Astrocyte of the spinal cord (primary cell): Measurements from ENCODE around the gene KAZALD1.
A peak's percentile ranks its signal among the peaks of the same experiment; 100 is the strongest.

Source experiments
- DNase-seq: peaks from one replicate; pipeline ENCODE4 v3.0.0; 2011; ENCODE audit warnings: low read depth, low spot score
- H3K4me3 ChIP-seq: 2 replicates; pipeline ENCODE4 v1.5.1; 2011; ENCODE audit warnings: low read depth, mild to moderate bottlenecking, low read length, moderate library complexity
- CTCF ChIP-seq: IDR thresholded peaks from 2 replicates; pipeline ENCODE4 v1.5.1; 2012; ENCODE audit warnings: low read depth, mild to moderate bottlenecking, low read length, inconsistent platforms
- in situ Hi-C: cut with HindIII; loops from 2 replicates; pipeline ENCODE4 v1.10.0; 2017; ENCODE audit warnings: low sequenced_read_pairs

Gene KAZALD1

GRCh38 chr10:101041252-101041761 lies 20.5 kb upstream of the KAZALD1 start:
- H3K4me3 ChIP-seq = no peak overlapping the region
- peak; percentile 90 for DNase-seq
- peak; percentile 85 for TF ChIP-seq CTCF
- in situ Hi-C loops = no loop called here

- H3K4me3 ChIP-seq = peak overlapping the region; percentile 57
- in situ Hi-C loops = no loop called here
- no peak for DNase-seq
- no peak for TF ChIP-seq CTCF
Observed at GRCh38 chr10:101042118-101042517, 19.7 kb upstream of the KAZALD1 start.

GRCh38 chr10:101042667-101043362 lies 19.0 kb upstream of the KAZALD1 start:
- DNase-seq = peak; percentile 92
- peak overlapping the region; percentile 57 for H3K4me3 ChIP-seq
- in situ Hi-C loops = no loop called here
- no peak for TF ChIP-seq CTCF

GRCh38 chr10:101043363-101043707 lies 18.5 kb upstream of the KAZALD1 start:
- in situ Hi-C loops = no loop called here
- no peak for TF ChIP-seq CTCF
- peak overlapping the region; percentile 57 for H3K4me3 ChIP-seq
- no peak for DNase-seq

GRCh38 chr10:101044117-101044516 lies 17.7 kb upstream of the KAZALD1 start:
- DNase-seq = no peak
- no peak overlapping the region for H3K4me3 ChIP-seq
- in situ Hi-C loops = no loop called here
- TF ChIP-seq CTCF = no peak

- in situ Hi-C loops = no loop called here
- H3K4me3 ChIP-seq = no peak overlapping the region
- no peak for DNase-seq
- TF ChIP-seq CTCF = no peak
Observed at GRCh38 chr10:101046332-101047238, 15.2 kb upstream of the KAZALD1 start.
